K562 (cell line): ENCODE measurements around the gene LCN12. TPM values are rescaled to one million over a fixed set of nuclear protein-coding genes. Genes with fewer than 3 reads are reported as not detected.

Experiments
- CBFA2T3 ChIP-seq: fragments of 450-650 bp; IDR thresholded peaks from 2 replicates; pipeline ENCODE4 v1.6.1; 2017
- CHD4 ChIP-seq: fragments of 200-600 bp; sonication (generic); IDR thresholded peaks from 3 replicates; pipeline ENCODE4 v1.6.1; 2012; ENCODE audit warnings: low read depth, mild to moderate bottlenecking, mixed read lengths, low read length, inconsistent platforms; ENCODE audit not compliant: insufficient read depth, insufficient replicate concordance, poor library complexity, severe bottlenecking
- DMBX1 ChIP-seq: fragments of 250-450 bp; sonication (Bioruptor Pico); IDR thresholded peaks from 2 replicates; pipeline ENCODE4 v1.8.0; 2022; ENCODE audit warnings: inconsistent platforms, mild to moderate bottlenecking, moderate library complexity, borderline replicate concordance
- ELF4 ChIP-seq: fragments of 450-650 bp; formaldehyde crosslinking; IDR thresholded peaks from 2 replicates; pipeline ENCODE4 v1.4.0; 2022; ENCODE audit warnings: missing genetic modification characterization
- ERF ChIP-seq: fragments of 450-650 bp; formaldehyde crosslinking; IDR thresholded peaks from 2 replicates; pipeline ENCODE4 v1.4.0; 2020; ENCODE audit warnings: mild to moderate bottlenecking, mixed read lengths
- EZH2 ChIP-seq: IDR thresholded peaks from 2 replicates; pipeline ENCODE4 v1.6.1; 2012; ENCODE audit warnings: low read depth, mild to moderate bottlenecking, inconsistent platforms, low read length, borderline replicate concordance
- FOXA1 ChIP-seq: fragments of 450-650 bp; IDR thresholded peaks from 2 replicates; pipeline ENCODE4 v1.6.1; 2016; ENCODE audit warnings: mild to moderate bottlenecking, borderline replicate concordance
- GTF2E2 ChIP-seq: fragments of 200-800 bp; sonication (Bioruptor generic); IDR thresholded peaks from 2 replicates; pipeline ENCODE4 v1.6.1; 2016; ENCODE audit warnings: missing genetic modification characterization, missing compliant biosample characterization
- HIVEP1 ChIP-seq: fragments of 250-450 bp; sonication (Bioruptor Pico); IDR thresholded peaks from 2 replicates; pipeline ENCODE4 v1.4.0; 2020; ENCODE audit warnings: mild to moderate bottlenecking
- KDM2B ChIP-seq: fragments of 250-450 bp; sonication (Bioruptor Pico); IDR thresholded peaks from 2 replicates; pipeline ENCODE4 v1.8.0; 2021; ENCODE audit warnings: mild to moderate bottlenecking, moderate library complexity
- KHSRP ChIP-seq: fragments of 450-650 bp; IDR thresholded peaks from 2 replicates; pipeline ENCODE4 v1.6.1; 2017
- NCOA6 ChIP-seq: fragments of 450-650 bp; IDR thresholded peaks from 2 replicates; pipeline ENCODE4 v1.6.1; 2017; ENCODE audit warnings: mild to moderate bottlenecking
- PTRF ChIP-seq: fragments of 450-650 bp; IDR thresholded peaks from 2 replicates; pipeline ENCODE4 v1.6.1; 2016; ENCODE audit warnings: mild to moderate bottlenecking, missing genetic modification characterization, missing compliant biosample characterization
- RBBP5 ChIP-seq: fragments of 200-600 bp; sonication (generic); IDR thresholded peaks from 2 replicates; pipeline ENCODE4 v1.6.1; 2012; ENCODE audit warnings: borderline replicate concordance, mild to moderate bottlenecking, low read length, control low read depth, inconsistent platforms; ENCODE audit not compliant: insufficient read depth, poor library complexity, severe bottlenecking
- SIN3B ChIP-seq: fragments of 450-650 bp; IDR thresholded peaks from 2 replicates; pipeline ENCODE4 v1.6.1; 2017; ENCODE audit warnings: low read depth, mild to moderate bottlenecking, moderate library complexity
- SMAD1 ChIP-seq: fragments of 150-350 bp; IDR thresholded peaks from 2 replicates; pipeline ENCODE4 v1.6.1; 2014; ENCODE audit warnings: low read length, low read depth; ENCODE audit not compliant: partially characterized antibody
- TEAD1 ChIP-seq, 2 experiments: fragments of 450-650 bp in 1 of 2; sonication (generic) in 1 of 2; formaldehyde crosslinking; IDR thresholded peaks; 2 replicates each; pipeline versions ENCODE4 v1.4.0 to v1.8.0; 2020 to 2022; ENCODE audit warnings: mild to moderate bottlenecking in 2 of 2, missing genetic modification reagents in 1 of 2
- U2AF1 ChIP-seq: fragments of 200-400 bp; formaldehyde crosslinking; optimal IDR thresholded peaks from 2 replicates; pipeline ENCODE3; 2017; ENCODE audit warnings: mild to moderate bottlenecking, low read depth, low read length, moderate library complexity
- ZNF23 ChIP-seq: fragments of 250-450 bp; sonication (Bioruptor Pico); IDR thresholded peaks from 2 replicates; pipeline ENCODE4 v1.4.0; 2020; ENCODE audit warnings: mild to moderate bottlenecking
- ZNF311 ChIP-seq: fragments of 250-450 bp; sonication (Bioruptor Pico); IDR thresholded peaks from 2 replicates; pipeline ENCODE4 v1.4.0; 2020; ENCODE audit warnings: mild to moderate bottlenecking, moderate library complexity
- polyA plus RNA-seq, 8 experiments: library from polyadenylated mRNA; depleted of rRNA in 4 of 8; stranded (reverse) in 5 of 8; unstranded in 3 of 8; fragments of >200 nt; fragmentation: Nextera tagmentation in 2 of 8; fragmentation: Illumina TruSeq in 1 of 8; extraction: Ambion mirVana in 2 of 8; extraction: Trizol in 1 of 8; gene quantifications; 2 replicates each; pipeline versions ENCODE4 v1.2.1 to v1.2.3, GENCODE V29; 2011 to 2014; ENCODE audit warnings: inconsistent platforms in 1 of 8, missing spikeins in 1 of 8
- total RNA-seq, 7 experiments: library from RNA; depleted of rRNA in 6 of 7; stranded (reverse); fragments of >200 nt in 6 of 7; fragmentation: Illumina TruSeq in 2 of 7; extraction: Trizol in 2 of 7; gene quantifications; 2 replicates each; pipeline versions ENCODE4 v1.2.1 to v1.2.3, GENCODE V29; 2011 to 2021; ENCODE audit warnings: low replicate concordance in 1 of 7
- TF ChIP-seq, protein P1 (sequence below): sonication (generic); formaldehyde crosslinking; IDR thresholded peaks from 2 replicates; pipeline ENCODE4 v1.8.1; 2023; ENCODE audit warnings: mild to moderate bottlenecking, missing genetic modification reagents
- TF ChIP-seq, protein P2 (sequence below): fragments of 250-450 bp; sonication (Bioruptor Pico); IDR thresholded peaks from 2 replicates; pipeline ENCODE4 v1.8.0; 2021; ENCODE audit warnings: moderate library complexity, mild to moderate bottlenecking, inconsistent platforms
- TF ChIP-seq, protein P3 (sequence below): fragments of 250-450 bp; sonication (Bioruptor Pico); IDR thresholded peaks from 2 replicates; pipeline ENCODE4 v1.4.0; 2020; ENCODE audit warnings: mild to moderate bottlenecking, moderate library complexity
- TF ChIP-seq, protein P4 (sequence below), 2 experiments: fragments of 450-650 bp in 1 of 2; sonication (generic) in 1 of 2; formaldehyde crosslinking; conservative IDR thresholded peaks; 2 replicates each; pipeline versions ENCODE4 v1.4.0 to v1.8.1; 2020 to 2022; ENCODE audit warnings: mild to moderate bottlenecking in 1 of 2, missing genetic modification reagents in 1 of 2

The LCN12 gene
- total and polyA plus RNA-seq, 9 of the 15 experiments (the other 6 are each of a cell fraction or from before 2014, with no cell fraction given) = 0.05 TPM; not detected in 8

DNA sequence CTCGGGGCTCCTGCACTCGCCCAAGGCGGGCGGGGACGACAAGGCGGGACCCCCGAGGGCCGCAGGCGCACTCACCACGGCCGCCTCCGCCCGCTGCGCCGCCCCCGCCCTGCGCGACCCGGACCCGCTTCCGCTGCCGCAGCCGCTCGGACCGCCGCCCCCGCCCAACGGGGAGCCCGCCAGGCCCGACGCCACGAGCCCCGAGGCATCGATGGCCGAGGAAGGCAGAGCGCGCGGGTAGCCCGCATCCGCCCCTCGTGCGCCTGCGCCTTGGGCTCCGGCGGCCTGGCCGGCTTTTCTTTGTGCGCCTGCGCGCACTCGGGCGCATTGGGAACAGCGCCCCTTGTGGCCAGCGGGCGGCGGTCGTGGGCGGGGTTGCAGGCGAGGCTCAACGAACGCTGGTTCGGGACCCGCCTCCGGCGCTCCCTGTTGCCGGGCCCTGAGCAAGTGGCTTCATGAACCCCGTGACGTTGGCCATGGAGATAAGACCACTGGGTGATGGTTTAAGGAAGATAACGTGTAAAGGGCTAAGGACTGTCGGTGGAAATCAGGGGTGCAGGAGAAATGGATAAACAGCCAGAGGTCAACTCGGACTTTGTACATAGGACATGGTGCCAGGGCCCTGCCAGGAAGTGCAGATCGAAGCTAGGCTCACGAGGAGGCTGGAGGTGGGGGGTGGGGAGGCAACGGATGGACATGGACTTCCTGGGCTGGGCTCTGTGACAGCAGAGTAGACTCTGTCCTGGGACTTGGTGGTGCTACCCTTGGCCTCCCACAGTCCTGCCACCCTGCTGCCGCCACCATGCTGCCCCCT is 7.3 kb upstream of the LCN12 start, which contains the start of the genes C8G and FBXW5 (continued):
- TF ChIP-seq, protein P1, sequence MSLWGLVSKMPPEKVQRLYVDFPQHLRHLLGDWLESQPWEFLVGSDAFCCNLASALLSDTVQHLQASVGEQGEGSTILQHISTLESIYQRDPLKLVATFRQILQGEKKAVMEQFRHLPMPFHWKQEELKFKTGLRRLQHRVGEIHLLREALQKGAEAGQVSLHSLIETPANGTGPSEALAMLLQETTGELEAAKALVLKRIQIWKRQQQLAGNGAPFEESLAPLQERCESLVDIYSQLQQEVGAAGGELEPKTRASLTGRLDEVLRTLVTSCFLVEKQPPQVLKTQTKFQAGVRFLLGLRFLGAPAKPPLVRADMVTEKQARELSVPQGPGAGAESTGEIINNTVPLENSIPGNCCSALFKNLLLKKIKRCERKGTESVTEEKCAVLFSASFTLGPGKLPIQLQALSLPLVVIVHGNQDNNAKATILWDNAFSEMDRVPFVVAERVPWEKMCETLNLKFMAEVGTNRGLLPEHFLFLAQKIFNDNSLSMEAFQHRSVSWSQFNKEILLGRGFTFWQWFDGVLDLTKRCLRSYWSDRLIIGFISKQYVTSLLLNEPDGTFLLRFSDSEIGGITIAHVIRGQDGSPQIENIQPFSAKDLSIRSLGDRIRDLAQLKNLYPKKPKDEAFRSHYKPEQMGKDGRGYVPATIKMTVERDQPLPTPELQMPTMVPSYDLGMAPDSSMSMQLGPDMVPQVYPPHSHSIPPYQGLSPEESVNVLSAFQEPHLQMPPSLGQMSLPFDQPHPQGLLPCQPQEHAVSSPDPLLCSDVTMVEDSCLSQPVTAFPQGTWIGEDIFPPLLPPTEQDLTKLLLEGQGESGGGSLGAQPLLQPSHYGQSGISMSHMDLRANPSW = no peak
- no peak for TF ChIP-seq GTF2E2
- TF ChIP-seq SIN3B = peak; percentile 71
- TF ChIP-seq U2AF1 = peak; percentile 68
- peak; percentile 52; the same call in 1 of the 2 replicates for TF ChIP-seq ERF (CRISPR knock-in tag)
- no peak for TF ChIP-seq CHD4
- TF ChIP-seq DMBX1 (CRISPR knock-in tag) = 0 out of 2 replicates have a peak, but pooled peaks have one; percentile 15
- TF ChIP-seq HIVEP1 (CRISPR knock-in tag) = peak; percentile 80; the same call in 1 of the 2 replicates
- no peak for TF ChIP-seq SMAD1
- TF ChIP-seq EZH2 = no peak
- TF ChIP-seq ZNF311 (CRISPR knock-in tag) = no peak
- TF ChIP-seq NCOA6 = no peak
- TF ChIP-seq KHSRP = no peak
- TF ChIP-seq ZNF23 (CRISPR knock-in tag) = no peak
- TF ChIP-seq, protein P2, sequence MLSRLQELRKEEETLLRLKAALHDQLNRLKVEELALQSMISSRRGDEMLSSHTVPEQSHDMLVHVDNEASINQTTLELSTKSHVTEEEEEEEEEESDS = no peak
- no peak for TF ChIP-seq KDM2B (CRISPR knock-in tag)
- no peak for TF ChIP-seq FOXA1
- TF ChIP-seq, protein P3, sequence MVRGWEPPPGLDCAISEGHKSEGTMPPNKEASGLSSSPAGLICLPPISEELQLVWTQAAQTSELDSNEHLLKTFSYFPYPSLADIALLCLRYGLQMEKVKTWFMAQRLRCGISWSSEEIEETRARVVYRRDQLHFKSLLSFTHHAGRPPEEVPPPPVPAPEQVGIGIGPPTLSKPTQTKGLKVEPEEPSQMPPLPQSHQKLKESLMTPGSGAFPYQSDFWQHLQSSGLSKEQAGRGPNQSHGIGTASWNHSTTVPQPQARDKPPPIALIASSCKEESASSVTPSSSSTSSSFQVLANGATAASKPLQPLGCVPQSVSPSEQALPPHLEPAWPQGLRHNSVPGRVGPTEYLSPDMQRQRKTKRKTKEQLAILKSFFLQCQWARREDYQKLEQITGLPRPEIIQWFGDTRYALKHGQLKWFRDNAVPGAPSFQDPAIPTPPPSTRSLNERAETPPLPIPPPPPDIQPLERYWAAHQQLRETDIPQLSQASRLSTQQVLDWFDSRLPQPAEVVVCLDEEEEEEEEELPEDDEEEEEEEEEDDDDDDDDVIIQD (CRISPR knock-in tag) = no peak
- peak; percentile 62 to 82; a peak in 2 of 4 replicates for TF ChIP-seq TEAD1 (CRISPR knock-in tag; IDR thresholded peaks at IDR 0.05)
- peak; percentile 43 for TF ChIP-seq CBFA2T3
- TF ChIP-seq ELF4 (CRISPR knock-in tag) = peak; percentile 74; the same call in 1 of the 2 replicates
- TF ChIP-seq, protein P4, sequence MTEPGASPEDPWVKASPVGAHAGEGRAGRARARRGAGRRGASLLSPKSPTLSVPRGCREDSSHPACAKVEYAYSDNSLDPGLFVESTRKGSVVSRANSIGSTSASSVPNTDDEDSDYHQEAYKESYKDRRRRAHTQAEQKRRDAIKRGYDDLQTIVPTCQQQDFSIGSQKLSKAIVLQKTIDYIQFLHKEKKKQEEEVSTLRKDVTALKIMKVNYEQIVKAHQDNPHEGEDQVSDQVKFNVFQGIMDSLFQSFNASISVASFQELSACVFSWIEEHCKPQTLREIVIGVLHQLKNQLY (CRISPR knock-in tag; conservative IDR thresholded peaks at IDR 0.05) = no peak
- TF ChIP-seq RBBP5 = peak; percentile 19
- no peak for TF ChIP-seq PTRF (tag)
